ENCODE results near the gene EIPR1.

Gene EIPR1

DNA sequence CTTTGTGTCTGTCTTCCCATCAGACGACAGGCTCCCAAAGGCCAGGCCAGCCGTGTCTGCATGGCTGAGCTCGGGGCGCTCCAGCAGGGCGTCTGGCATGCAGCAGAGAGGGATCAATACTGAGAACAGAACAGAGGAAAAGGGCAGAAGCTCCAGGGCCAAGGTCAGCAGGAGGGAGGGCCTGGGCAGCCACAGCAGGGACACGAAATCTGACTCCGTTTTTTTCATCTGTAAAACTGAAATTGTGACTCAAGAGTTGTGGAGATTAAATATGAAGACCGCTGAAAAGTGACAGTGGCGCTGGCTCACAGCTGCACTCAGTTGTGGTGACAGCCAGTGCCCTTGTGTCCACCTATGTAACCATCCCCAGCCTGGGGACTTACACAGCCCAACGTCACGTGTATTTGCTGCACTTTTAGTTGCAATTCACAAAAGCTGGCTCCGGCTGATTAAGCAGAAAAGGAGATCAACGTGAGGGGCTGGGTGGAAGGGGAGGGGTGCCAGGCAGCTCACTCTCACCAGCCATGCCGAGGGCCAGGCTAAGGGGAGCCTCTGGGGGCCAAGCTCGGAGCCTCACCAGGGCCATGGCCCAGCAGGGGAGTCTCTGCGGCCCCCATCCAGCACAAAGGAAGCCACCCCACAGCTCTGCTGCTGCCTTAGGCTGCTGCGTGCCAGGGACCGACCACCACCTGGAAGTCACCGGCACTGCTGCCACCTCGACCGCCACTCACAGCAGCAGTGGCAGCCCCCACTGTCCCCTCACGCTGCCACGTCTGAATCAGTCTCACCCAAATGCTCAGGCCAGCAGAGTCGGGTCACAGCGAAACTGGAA is 74.7 kb downstream of the EIPR1 start:
- Histone ChIP-seq H3K4me3 (ENCODE audit: severe bottlenecking) (no peak overlapping the region), H3K4me1 (ENCODE audit: insufficient read depth, poor library complexity, severe bottlenecking) (no peaks in the 10 kb centered on the region), H3K9me3 (ENCODE audit: severe bottlenecking) (no peaks in the 10 kb centered on the region), H3K27ac (ENCODE audit: poor library complexity, severe bottlenecking) (no peak overlapping the region), H3K36me3 (ENCODE audit: low read depth) (0 out of 2 replicates have a peak, but pooled peaks cover 3% of the 10 kb centered on the region), H3K27me3 (ENCODE audit: insufficient read depth, poor library complexity, severe bottlenecking) (no peaks in the 10 kb centered on the region)
- no peak; the same call in 2 of the 3 replicates for ATAC-seq (ENCODE audit: low read depth)
- no peak for DNase-seq (ENCODE audit: low spot score)
- TF ChIP-seq CTCF (IDR thresholded peaks at IDR 0.05; ENCODE audit: poor library complexity, severe bottlenecking) = no peak

GRCh38 chr2:3302421-3302750 is 75.2 kb downstream of the EIPR1 start:
- Histone ChIP-seq H3K4me3 (ENCODE audit: severe bottlenecking) (no peak overlapping the region), H3K27ac (ENCODE audit: poor library complexity, severe bottlenecking) (no peak overlapping the region), H3K27me3 (ENCODE audit: insufficient read depth, poor library complexity, severe bottlenecking) (no peaks in the 10 kb centered on the region), H3K36me3 (ENCODE audit: low read depth) (0 out of 2 replicates have a peak, but pooled peaks cover 3% of the 10 kb centered on the region), H3K4me1 (ENCODE audit: insufficient read depth, poor library complexity, severe bottlenecking) (no peaks in the 10 kb centered on the region), H3K9me3 (ENCODE audit: severe bottlenecking) (no peaks in the 10 kb centered on the region)
- no peak for TF ChIP-seq CTCF (IDR thresholded peaks at IDR 0.05; ENCODE audit: poor library complexity, severe bottlenecking)
- ATAC-seq (ENCODE audit: low read depth) (no peak), DNase-seq (ENCODE audit: low spot score) (no peak)

DNA sequence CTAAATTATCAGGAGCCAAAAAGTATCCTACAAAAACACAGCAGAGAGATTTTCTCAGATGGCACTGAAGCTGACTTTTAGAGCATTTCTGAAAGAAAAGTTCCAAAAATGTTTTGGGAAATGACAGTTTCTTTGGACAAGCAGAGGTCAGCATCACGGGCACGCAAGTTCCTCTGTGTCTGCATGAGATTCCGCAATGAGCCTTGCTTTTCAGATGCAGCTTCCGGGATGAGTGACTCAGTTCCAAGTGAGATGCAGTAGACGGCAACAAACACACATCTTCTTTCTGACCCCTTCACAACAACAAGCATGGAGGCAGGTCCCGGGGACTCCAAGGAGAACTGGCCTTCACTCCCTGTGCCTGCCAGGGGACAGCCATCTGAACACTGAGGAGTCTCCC is 76.6 kb downstream of the EIPR1 start:
- Histone ChIP-seq H3K9me3 (ENCODE audit: severe bottlenecking) (no peaks in the 10 kb centered on the region), H3K36me3 (ENCODE audit: low read depth) (0 out of 2 replicates have a peak, but pooled peaks cover 3% of the 10 kb centered on the region), H3K27ac (ENCODE audit: poor library complexity, severe bottlenecking) (no peak overlapping the region), H3K27me3 (ENCODE audit: insufficient read depth, poor library complexity, severe bottlenecking) (no peaks in the 10 kb centered on the region), H3K4me1 (ENCODE audit: insufficient read depth, poor library complexity, severe bottlenecking) (no peaks in the 10 kb centered on the region), H3K4me3 (ENCODE audit: severe bottlenecking) (no peak overlapping the region)
- no peak for TF ChIP-seq CTCF (IDR thresholded peaks at IDR 0.05; ENCODE audit: poor library complexity, severe bottlenecking)
- no peak for DNase-seq (ENCODE audit: low spot score)
- ATAC-seq (ENCODE audit: low read depth) = no peak

- TF ChIP-seq CTCF (IDR thresholded peaks at IDR 0.05; ENCODE audit: poor library complexity, severe bottlenecking) = no peak
Measured at GRCh38 chr2:3300224-3300995, 77.2 kb downstream of the EIPR1 start.

More at GRCh38 chr2:3300224-3300995, 77.2 kb downstream of the EIPR1 start:
- ATAC-seq (ENCODE audit: low read depth) (no peak), DNase-seq (ENCODE audit: low spot score) (no peak)
- 0 out of 2 replicates have a peak, but pooled peaks cover 3% of the 10 kb centered on the region for H3K36me3 ChIP-seq (ENCODE audit: low read depth)
- H3K9me3 ChIP-seq (ENCODE audit: severe bottlenecking) = no peaks in the 10 kb centered on the region
- H3K4me1 ChIP-seq (ENCODE audit: insufficient read depth, poor library complexity, severe bottlenecking) = no peaks in the 10 kb centered on the region
- H3K27me3 ChIP-seq (ENCODE audit: insufficient read depth, poor library complexity, severe bottlenecking) = no peaks in the 10 kb centered on the region
- no peak overlapping the region for H3K27ac ChIP-seq (ENCODE audit: poor library complexity, severe bottlenecking)
- H3K4me3 ChIP-seq (ENCODE audit: severe bottlenecking) = no peak overlapping the region

Measured in RWPE2 (cell line).